Panc1 (cell line): ENCODE results near the gene SNORC. TPM values are rescaled to one million over a fixed set of nuclear protein-coding genes. Genes with fewer than 3 reads are reported as not detected.

ENCODE experiments used
- ATAC-seq: fragments of 200-7000 bp; cut with Tn5 transposase; 2 replicates; pipeline ENCODE4 v1.9.1; 2020; ENCODE audit warnings: mild to moderate bottlenecking, moderate library complexity
- BruUV-seq: library from RNA; stranded (reverse); fragments of 400-500 nt; replicated peaks from 2 replicates; lab custom pipeline; 2021; lab: Mats Ljungman, UMichigan
- CTCF ChIA-PET: fragments of 300-600 bp; sonication (Branson Sonifier 250); formaldehyde crosslinking; loops from one replicate; lab custom pipeline; 2022; ENCODE audit warnings: antibody characterized with exemption; lab: Charles Lee
- POLR2A ChIA-PET: fragments of 300-600 bp; sonication (Branson Sonifier 250); formaldehyde crosslinking; loops from one replicate; lab custom pipeline; 2022; ENCODE audit warnings: antibody characterized with exemption; lab: Charles Lee
- DNase-seq: peaks from one replicate; pipeline ENCODE4 v3.0.0-alpha.2; 2010; ENCODE audit warnings: low read depth, low spot score
- H3K27ac ChIP-seq: 2 replicates; pipeline ENCODE4 v1.5.1; 2011; ENCODE audit warnings: mild to moderate bottlenecking, low read length, inconsistent platforms
- H3K27me3 ChIP-seq: fragments of 200-500 bp; sonication (Bioruptor generic); 2 replicates; pipeline ENCODE4 v1.6.0; 2014; ENCODE audit warnings: low read length, inconsistent platforms; ENCODE audit not compliant: control insufficient read depth, insufficient read depth
- H3K36me3 ChIP-seq: fragments of 200-500 bp; sonication (Bioruptor generic); 2 replicates; pipeline ENCODE4 v1.5.1; 2014; ENCODE audit warnings: inconsistent platforms, mild to moderate bottlenecking, low read length, moderate library complexity; ENCODE audit not compliant: control insufficient read depth, insufficient read depth
- H3K4me1 ChIP-seq: 2 replicates; pipeline ENCODE4 v1.5.1; 2011; ENCODE audit warnings: inconsistent platforms, mild to moderate bottlenecking, low read length, moderate library complexity; ENCODE audit not compliant: control insufficient read depth, insufficient read depth
- H3K4me3 ChIP-seq, 2 experiments: 2 replicates each; pipeline ENCODE4 v1.5.1; 2011 to 2012; ENCODE audit warnings: low read depth in 2 of 2, low read length in 2 of 2, mild to moderate bottlenecking in 2 of 2, inconsistent platforms in 1 of 2, moderate library complexity in 1 of 2
- H3K9me3 ChIP-seq: fragments of 200-500 bp; sonication (Bioruptor generic); 2 replicates; pipeline ENCODE4 v1.5.1; 2014; ENCODE audit warnings: low read depth, mild to moderate bottlenecking, inconsistent platforms, low read length, moderate library complexity; ENCODE audit not compliant: control insufficient read depth, insufficient read depth
- POLR2AphosphoS5 ChIP-seq: IDR thresholded peaks from 2 replicates; pipeline ENCODE4 v1.6.1; 2012; ENCODE audit warnings: mild to moderate bottlenecking, low read depth, low read length, moderate library complexity
- SIN3A ChIP-seq: IDR thresholded peaks from 2 replicates; pipeline ENCODE4 v1.6.1; 2012; ENCODE audit warnings: low read depth, mild to moderate bottlenecking, low read length, moderate library complexity, borderline replicate concordance; ENCODE audit not compliant: insufficient read depth
- TCF7L2 ChIP-seq: IDR thresholded peaks from 2 replicates; pipeline ENCODE4 v1.6.1; 2011; ENCODE audit warnings: mild to moderate bottlenecking, low read depth, low read length, inconsistent platforms
- in situ Hi-C: cut with HindIII; loops from 2 replicates; pipeline ENCODE4 v1.10.0; 2016; ENCODE audit warnings: low sequenced_read_pairs, low pct_unique_long_range_greater_than_20kb
- intact Hi-C: fragments of 100-400 bp; cut with micrococcal nuclease; formaldehyde crosslinking; loops from one replicate; pipeline ENCODE4 v1.10.0; 2022; ENCODE audit not compliant: unreplicated experiment
- total RNA-seq: library from RNA; stranded (reverse); gene quantifications from one replicate; pipeline ENCODE4 v1.2.1, GENCODE V29; 2021; ENCODE audit not compliant: unreplicated experiment
- TF ChIP-seq, protein P1 (sequence below): fragments of 450-650 bp; IDR thresholded peaks from 2 replicates; pipeline ENCODE4 v1.5.1; 2017; ENCODE audit warnings: mild to moderate bottlenecking
- TF ChIP-seq, protein P2 (sequence below), 2 experiments: IDR thresholded peaks; 2 replicates each; pipeline ENCODE4 v1.6.1; 2011 to 2012; ENCODE audit warnings: low read depth in 2 of 2, control low read depth in 1 of 2, low read length in 1 of 2, mild to moderate bottlenecking in 1 of 2, moderate library complexity in 1 of 2; ENCODE audit not compliant: insufficient read depth in 1 of 2

The SNORC gene
- total RNA-seq, 1 experiment from 2014 or later = 6.8 TPM

DNA sequence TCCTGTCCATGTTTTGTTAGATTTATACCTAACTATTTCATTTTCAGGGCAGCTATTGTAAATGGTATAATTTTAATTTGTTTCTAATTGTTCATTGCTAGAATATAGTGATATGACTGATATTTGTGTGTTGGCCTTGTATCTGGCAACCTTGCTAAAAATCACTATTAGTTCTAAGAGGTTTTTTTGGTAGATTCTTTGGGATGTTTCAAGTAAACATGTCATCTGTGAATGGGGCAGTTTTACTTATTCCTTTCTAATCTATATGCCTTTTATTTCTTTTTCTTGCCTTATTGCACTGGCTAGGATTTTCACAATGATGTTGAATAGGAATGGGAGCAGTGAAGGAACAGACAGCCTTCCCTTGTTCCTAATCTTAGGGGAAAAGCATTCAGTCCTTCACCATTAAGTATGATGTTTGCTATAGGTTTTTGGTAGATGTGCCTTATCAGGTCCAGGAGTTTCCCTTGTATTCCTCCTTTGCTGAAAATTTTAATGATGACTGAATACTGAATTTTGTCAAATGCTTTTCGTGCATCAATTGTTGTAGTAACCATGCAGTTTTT lies 41.7 kb downstream of the SNORC start:
- Histone ChIP-seq H3K36me3 (no peaks in the 10 kb centered on the region), H3K4me1 (peaks cover 5% of the 10 kb centered on the region), H3K9me3 (peaks cover 24% of the 10 kb centered on the region), H3K27ac (no peak overlapping the region), H3K27me3 (no peaks in the 10 kb centered on the region), H3K4me3 (no peak overlapping the region)
- in situ Hi-C loops (no loop called here), intact Hi-C loops (no loop called here)
- POLR2A ChIA-PET = no interaction called here
- CTCF ChIA-PET = no interaction called here
- ATAC-seq (no peak), DNase-seq (no peak)
- no TSS peak for BruUV-seq
- no peak for TF ChIP-seq POLR2AphosphoS5
- TF ChIP-seq, protein P1, sequence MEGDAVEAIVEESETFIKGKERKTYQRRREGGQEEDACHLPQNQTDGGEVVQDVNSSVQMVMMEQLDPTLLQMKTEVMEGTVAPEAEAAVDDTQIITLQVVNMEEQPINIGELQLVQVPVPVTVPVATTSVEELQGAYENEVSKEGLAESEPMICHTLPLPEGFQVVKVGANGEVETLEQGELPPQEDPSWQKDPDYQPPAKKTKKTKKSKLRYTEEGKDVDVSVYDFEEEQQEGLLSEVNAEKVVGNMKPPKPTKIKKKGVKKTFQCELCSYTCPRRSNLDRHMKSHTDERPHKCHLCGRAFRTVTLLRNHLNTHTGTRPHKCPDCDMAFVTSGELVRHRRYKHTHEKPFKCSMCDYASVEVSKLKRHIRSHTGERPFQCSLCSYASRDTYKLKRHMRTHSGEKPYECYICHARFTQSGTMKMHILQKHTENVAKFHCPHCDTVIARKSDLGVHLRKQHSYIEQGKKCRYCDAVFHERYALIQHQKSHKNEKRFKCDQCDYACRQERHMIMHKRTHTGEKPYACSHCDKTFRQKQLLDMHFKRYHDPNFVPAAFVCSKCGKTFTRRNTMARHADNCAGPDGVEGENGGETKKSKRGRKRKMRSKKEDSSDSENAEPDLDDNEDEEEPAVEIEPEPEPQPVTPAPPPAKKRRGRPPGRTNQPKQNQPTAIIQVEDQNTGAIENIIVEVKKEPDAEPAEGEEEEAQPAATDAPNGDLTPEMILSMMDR = no peak
- no peak for TF ChIP-seq SIN3A
- TF ChIP-seq, protein P2, sequence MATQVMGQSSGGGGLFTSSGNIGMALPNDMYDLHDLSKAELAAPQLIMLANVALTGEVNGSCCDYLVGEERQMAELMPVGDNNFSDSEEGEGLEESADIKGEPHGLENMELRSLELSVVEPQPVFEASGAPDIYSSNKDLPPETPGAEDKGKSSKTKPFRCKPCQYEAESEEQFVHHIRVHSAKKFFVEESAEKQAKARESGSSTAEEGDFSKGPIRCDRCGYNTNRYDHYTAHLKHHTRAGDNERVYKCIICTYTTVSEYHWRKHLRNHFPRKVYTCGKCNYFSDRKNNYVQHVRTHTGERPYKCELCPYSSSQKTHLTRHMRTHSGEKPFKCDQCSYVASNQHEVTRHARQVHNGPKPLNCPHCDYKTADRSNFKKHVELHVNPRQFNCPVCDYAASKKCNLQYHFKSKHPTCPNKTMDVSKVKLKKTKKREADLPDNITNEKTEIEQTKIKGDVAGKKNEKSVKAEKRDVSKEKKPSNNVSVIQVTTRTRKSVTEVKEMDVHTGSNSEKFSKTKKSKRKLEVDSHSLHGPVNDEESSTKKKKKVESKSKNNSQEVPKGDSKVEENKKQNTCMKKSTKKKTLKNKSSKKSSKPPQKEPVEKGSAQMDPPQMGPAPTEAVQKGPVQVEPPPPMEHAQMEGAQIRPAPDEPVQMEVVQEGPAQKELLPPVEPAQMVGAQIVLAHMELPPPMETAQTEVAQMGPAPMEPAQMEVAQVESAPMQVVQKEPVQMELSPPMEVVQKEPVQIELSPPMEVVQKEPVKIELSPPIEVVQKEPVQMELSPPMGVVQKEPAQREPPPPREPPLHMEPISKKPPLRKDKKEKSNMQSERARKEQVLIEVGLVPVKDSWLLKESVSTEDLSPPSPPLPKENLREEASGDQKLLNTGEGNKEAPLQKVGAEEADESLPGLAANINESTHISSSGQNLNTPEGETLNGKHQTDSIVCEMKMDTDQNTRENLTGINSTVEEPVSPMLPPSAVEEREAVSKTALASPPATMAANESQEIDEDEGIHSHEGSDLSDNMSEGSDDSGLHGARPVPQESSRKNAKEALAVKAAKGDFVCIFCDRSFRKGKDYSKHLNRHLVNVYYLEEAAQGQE (IDR thresholded peaks at IDR 0.05; ENCODE audit: insufficient read depth in 1 of 2, low read depth in 2 of 2, low read length in 1 of 2) = no peak
- TF ChIP-seq TCF7L2 = no peak

DNA sequence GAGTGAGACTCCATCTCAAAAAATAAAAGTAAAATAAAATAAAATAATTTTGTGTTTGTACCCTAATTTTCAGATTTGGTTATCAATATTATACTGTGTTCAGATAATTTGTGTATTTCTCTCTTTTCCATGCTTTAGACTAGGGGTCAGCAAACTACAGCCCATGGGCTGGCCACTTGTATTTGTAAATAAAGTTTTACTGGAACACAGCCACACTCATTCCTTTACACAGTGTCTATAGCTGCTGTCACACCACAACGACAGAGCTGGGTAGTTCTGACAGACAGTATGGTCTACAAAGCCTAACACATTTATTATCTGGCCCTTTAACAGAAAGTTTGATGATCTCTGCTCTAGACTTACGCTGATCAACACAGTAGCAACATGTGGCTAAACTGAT lies 43.8 kb downstream of the SNORC start:
- H3K27me3 ChIP-seq = no peaks in the 10 kb centered on the region
- ATAC-seq = no peak
- BruUV-seq = no TSS peak
- H3K9me3 ChIP-seq = peaks cover 24% of the 10 kb centered on the region
- intact Hi-C loops = no loop called here
- CTCF ChIA-PET = no interaction called here
- H3K36me3 ChIP-seq = no peaks in the 10 kb centered on the region
- no peaks in the 10 kb centered on the region for H3K4me1 ChIP-seq
- in situ Hi-C loops = no loop called here
- DNase-seq = no peak
- no peak overlapping the region for H3K4me3 ChIP-seq
- no peak for TF ChIP-seq TCF7L2
- TF ChIP-seq, protein P1 = no peak
- no peak for TF ChIP-seq POLR2AphosphoS5
- TF ChIP-seq SIN3A = no peak
- TF ChIP-seq, protein P2 (IDR thresholded peaks at IDR 0.05; ENCODE audit: insufficient read depth in 1 of 2, low read depth in 2 of 2, low read length in 1 of 2) = no peak
- POLR2A ChIA-PET = no interaction called here
- no peak overlapping the region for H3K27ac ChIP-seq
